Uterus (tissue), 2 donors: ENCODE results near the gene NLE1.

ENCODE experiments used
- POLR2A ChIP-seq, 2 donors: fragments of 450-650 bp; IDR thresholded peaks; one replicate each; pipeline ENCODE4 v1.6.1; 2016; ENCODE audit warnings: antibody characterized with exemption in 2 of 2, mild to moderate bottlenecking in 1 of 2, moderate library complexity in 1 of 2
- TF ChIP-seq, protein P1 (sequence below), 4 experiments: fragments of 200-600 bp in 2 of 4; fragments of 450-650 bp in 2 of 4; sonication (generic) in 2 of 4; IDR thresholded peaks; one replicate each; pipeline ENCODE4 v1.5.1; 2016 to 2019; ENCODE audit warnings: antibody characterized with exemption in 4 of 4, mild to moderate bottlenecking in 2 of 4, moderate library complexity in 1 of 4

DNA sequence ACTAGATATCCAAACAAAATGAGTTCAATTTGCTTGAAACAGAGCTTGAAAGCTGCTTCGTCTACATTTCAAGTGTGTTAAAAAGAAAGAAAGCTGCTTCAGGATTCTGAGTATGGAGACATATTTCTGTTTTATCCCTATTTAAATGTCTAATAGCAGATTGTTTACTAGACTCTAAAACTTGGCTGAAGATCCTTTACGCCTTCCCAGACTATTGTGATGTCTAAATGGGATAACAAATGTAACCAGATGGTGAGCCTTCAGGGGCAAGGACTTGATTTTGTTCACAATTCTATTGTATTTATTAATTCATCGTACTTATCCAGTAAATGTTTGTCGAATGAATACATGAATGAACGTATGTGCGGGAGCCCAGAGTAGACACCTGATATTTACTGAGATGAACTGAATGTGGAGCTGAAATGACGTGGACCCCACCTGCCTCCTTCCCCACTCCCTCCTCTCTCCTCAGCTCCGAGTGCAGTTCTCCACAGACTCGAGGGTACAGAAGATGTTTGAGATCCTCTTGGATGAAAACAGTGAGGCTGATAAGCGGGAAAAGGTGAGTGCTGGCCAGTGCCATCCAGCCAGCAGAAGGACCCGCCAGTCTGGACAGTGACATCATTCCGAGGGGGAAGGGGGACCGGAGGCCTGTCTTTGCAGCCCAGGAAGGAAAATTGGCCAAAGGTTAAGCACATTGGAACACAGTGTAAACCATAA lies 10.5 kb upstream of the NLE1 start:
- TF ChIP-seq POLR2A (IDR thresholded peaks at IDR 0.05) = no peak
- TF ChIP-seq, protein P1, sequence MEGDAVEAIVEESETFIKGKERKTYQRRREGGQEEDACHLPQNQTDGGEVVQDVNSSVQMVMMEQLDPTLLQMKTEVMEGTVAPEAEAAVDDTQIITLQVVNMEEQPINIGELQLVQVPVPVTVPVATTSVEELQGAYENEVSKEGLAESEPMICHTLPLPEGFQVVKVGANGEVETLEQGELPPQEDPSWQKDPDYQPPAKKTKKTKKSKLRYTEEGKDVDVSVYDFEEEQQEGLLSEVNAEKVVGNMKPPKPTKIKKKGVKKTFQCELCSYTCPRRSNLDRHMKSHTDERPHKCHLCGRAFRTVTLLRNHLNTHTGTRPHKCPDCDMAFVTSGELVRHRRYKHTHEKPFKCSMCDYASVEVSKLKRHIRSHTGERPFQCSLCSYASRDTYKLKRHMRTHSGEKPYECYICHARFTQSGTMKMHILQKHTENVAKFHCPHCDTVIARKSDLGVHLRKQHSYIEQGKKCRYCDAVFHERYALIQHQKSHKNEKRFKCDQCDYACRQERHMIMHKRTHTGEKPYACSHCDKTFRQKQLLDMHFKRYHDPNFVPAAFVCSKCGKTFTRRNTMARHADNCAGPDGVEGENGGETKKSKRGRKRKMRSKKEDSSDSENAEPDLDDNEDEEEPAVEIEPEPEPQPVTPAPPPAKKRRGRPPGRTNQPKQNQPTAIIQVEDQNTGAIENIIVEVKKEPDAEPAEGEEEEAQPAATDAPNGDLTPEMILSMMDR (IDR thresholded peaks at IDR 0.05) = no peak
